OCI-LY3 (cell line): ENCODE measurements around the gene CAMK1D.

Experiments used
- H2AFZ ChIP-seq: fragments of 200-600, 300-600 bp; shearing (Covaris generic); 2 replicates; pipeline ENCODE4 v1.6.0; 2014; ENCODE audit warnings: antibody characterized with exemption, low read depth, low read length
- H3K27ac ChIP-seq: fragments of 200-600, 300-600 bp; sonication (generic); 2 replicates; pipeline ENCODE4 v1.5.1; 2014; ENCODE audit warnings: mild to moderate bottlenecking, low read length, moderate library complexity, mixed read lengths
- H3K27me3 ChIP-seq: fragments of 200-600, 300-600 bp; sonication (generic); 2 replicates; pipeline ENCODE4 v1.6.1; 2014; ENCODE audit warnings: low read depth, low read length, mixed read lengths
- H3K36me3 ChIP-seq: fragments of 200-600, 300-600 bp; sonication (generic); replicated peaks from 2 replicates; pipeline ENCODE3; 2014; ENCODE audit warnings: low read depth, low read length, mixed read lengths
- H3K4me1 ChIP-seq: fragments of 300-600, 200-600 bp; sonication (generic); 2 replicates; pipeline ENCODE4 v1.6.1; 2014; ENCODE audit warnings: low read length, mixed read lengths
- H3K4me2 ChIP-seq: fragments of 200-600, 300-600 bp; sonication (generic); 2 replicates; pipeline ENCODE4 v1.6.1; 2014; ENCODE audit warnings: low read length, mixed read lengths
- H3K4me3 ChIP-seq: fragments of 300-600, 200-600 bp; sonication (generic); 2 replicates; pipeline ENCODE4 v1.5.1; 2014; ENCODE audit warnings: antibody characterized with exemption, mild to moderate bottlenecking, low read length, moderate library complexity
- H3K79me2 ChIP-seq: fragments of 300-600, 200-600 bp; shearing (Covaris generic); 2 replicates; pipeline ENCODE4 v1.6.1; 2014; ENCODE audit warnings: mild to moderate bottlenecking, low read length, mixed read lengths
- H3K9ac ChIP-seq: fragments of 300-600, 200-600 bp; shearing (Covaris generic); 2 replicates; pipeline ENCODE4 v1.6.0; 2014; ENCODE audit warnings: mild to moderate bottlenecking, low read length, moderate library complexity
- H3K9me3 ChIP-seq: fragments of 200-600, 300-600 bp; shearing (Covaris generic); 2 replicates; pipeline ENCODE4 v1.6.1; 2014; ENCODE audit warnings: low read length, mixed read lengths; ENCODE audit not compliant: insufficient read depth
- H4K20me1 ChIP-seq: fragments of 200-600, 300-600 bp; sonication (generic); 2 replicates; pipeline ENCODE4 v1.6.1; 2016; ENCODE audit warnings: low read length, mixed read lengths; ENCODE audit not compliant: insufficient read depth
- CTCF ChIP-seq: fragments of 200-600, 300-600 bp; sonication (generic); IDR thresholded peaks from 2 replicates; pipeline ENCODE4 v1.5.1; 2014; ENCODE audit warnings: antibody characterized with exemption, low read length, low read depth
- EZH2phosphoT487 ChIP-seq: fragments of 200-600 bp; shearing (Covaris generic); IDR thresholded peaks from 2 replicates; pipeline ENCODE4 v1.6.1; 2018; ENCODE audit warnings: antibody characterized with exemption, mixed run types, low read depth

Gene CAMK1D

GRCh38 chr10:12531305-12532220 lies 182.2 kb downstream of the CAMK1D start:
- Histone ChIP-seq H3K4me1 (no peaks in the 10 kb centered on the region), H3K9ac (no peak overlapping the region), H4K20me1 (peaks cover 64% of the 10 kb centered on the region), H3K27ac (no peak overlapping the region), H3K36me3 (no peaks in the 10 kb centered on the region), H3K9me3 (no peaks in the 10 kb centered on the region), H3K4me2 (no peak overlapping the region), H2AFZ (no peak overlapping the region), H3K27me3 (no peaks in the 10 kb centered on the region), H3K79me2 (peaks cover 36% of the 10 kb centered on the region), H3K4me3 (no peak overlapping the region)
- TF ChIP-seq CTCF (no peak), EZH2phosphoT487 (no peak)

- no peaks in the 10 kb centered on the region for H3K36me3 ChIP-seq
- no peak for TF ChIP-seq EZH2phosphoT487
- TF ChIP-seq CTCF: no peak
- no peak overlapping the region for H3K27ac ChIP-seq
- no peaks in the 10 kb centered on the region for H3K4me1 ChIP-seq
- H3K4me2 ChIP-seq: no peak overlapping the region
- no peak overlapping the region for H2AFZ ChIP-seq
- H3K79me2 ChIP-seq: peaks cover 30% of the 10 kb centered on the region
- H3K9me3 ChIP-seq: no peaks in the 10 kb centered on the region
- H4K20me1 ChIP-seq: peaks cover 65% of the 10 kb centered on the region
- no peaks in the 10 kb centered on the region for H3K27me3 ChIP-seq
- no peak overlapping the region for H3K9ac ChIP-seq
- no peak overlapping the region for H3K4me3 ChIP-seq
Measured at GRCh38 chr10:12533151-12533550, 183.8 kb downstream of the CAMK1D start.

- H3K4me1 ChIP-seq: no peaks in the 10 kb centered on the region
Measured at GRCh38 chr10:12533723-12534122, 184.4 kb downstream of the CAMK1D start.

More at GRCh38 chr10:12533723-12534122, 184.4 kb downstream of the CAMK1D start:
- Histone ChIP-seq H2AFZ (no peak overlapping the region), H3K79me2 (peaks cover 29% of the 10 kb centered on the region), H3K4me2 (no peak overlapping the region), H3K27ac (no peak overlapping the region), H3K36me3 (no peaks in the 10 kb centered on the region), H4K20me1 (peaks cover 62% of the 10 kb centered on the region), H3K4me3 (no peak overlapping the region), H3K9ac (no peak overlapping the region), H3K27me3 (no peaks in the 10 kb centered on the region), H3K9me3 (no peaks in the 10 kb centered on the region)
- TF ChIP-seq CTCF (no peak), EZH2phosphoT487 (no peak)
